Middle frontal gyrus (tissue), 1 donor: ENCODE results near the gene GPR158.

Experiments
- DNase-seq: peaks from one replicate; pipeline ENCODE4 v3.0.0-alpha.2; 2015; ENCODE audit warnings: low spot score; ENCODE audit errors: extremely low spot score

Gene GPR158

GRCh38 chr10:25573316-25573715 lies 398.5 kb downstream of the GPR158 start:
- no peak for DNase-seq

GRCh38 chr10:25575343-25575742 lies 400.5 kb downstream of the GPR158 start:
- DNase-seq: no peak

GRCh38 chr10:25578061-25578460 lies 403.3 kb downstream of the GPR158 start:
- DNase-seq: no peak

- no peak for DNase-seq
Observed at GRCh38 chr10:25582961-25583360, 408.2 kb downstream of the GPR158 start.

- DNase-seq: no peak
Observed at GRCh38 chr10:25600651-25601050, 425.9 kb downstream of the GPR158 start.

GRCh38 chr10:25604591-25604990 lies 429.8 kb downstream of the GPR158 start:
- no peak for DNase-seq

GRCh38 chr10:25614652-25615051 lies 439.9 kb downstream of the GPR158 start:
- no peak for DNase-seq

GRCh38 chr10:25615926-25616325 lies 441.1 kb downstream of the GPR158 start:
- DNase-seq: no peak

GRCh38 chr10:25616903-25617592 lies 442.2 kb downstream of the GPR158 start:
- DNase-seq: no peak

- no peak for DNase-seq
Observed at GRCh38 chr10:25627606-25628005, 452.8 kb downstream of the GPR158 start.

- no peak for DNase-seq
Observed at GRCh38 chr10:25629333-25629732, 454.5 kb downstream of the GPR158 start.

- no peak for DNase-seq
Observed at GRCh38 chr10:25631471-25631870, 456.7 kb downstream of the GPR158 start.

- DNase-seq: no peak
Observed at GRCh38 chr10:25632802-25633201, 458.0 kb downstream of the GPR158 start.

GRCh38 chr10:25633542-25633941 lies 458.7 kb downstream of the GPR158 start:
- no peak for DNase-seq

GRCh38 chr10:25639646-25640045 lies 464.8 kb downstream of the GPR158 start:
- no peak for DNase-seq

- DNase-seq: no peak
Observed at GRCh38 chr10:25641595-25641994, 466.8 kb downstream of the GPR158 start.

- DNase-seq: no peak
Observed at GRCh38 chr10:25642721-25643120, 467.9 kb downstream of the GPR158 start.

GRCh38 chr10:25646371-25646770 lies 471.6 kb downstream of the GPR158 start:
- no peak for DNase-seq

- DNase-seq: no peak
Observed at GRCh38 chr10:25651534-25651933, 476.7 kb downstream of the GPR158 start.
